HepG2 (cell line): ENCODE data around the gene PARP1. TPM values are rescaled to one million over a fixed set of nuclear protein-coding genes. Genes with fewer than 3 reads are reported as not detected.
A peak's percentile ranks its signal among the peaks of the same experiment; 100 is the strongest.

Experiments used
- ATAC-seq: fragments of 200-7000 bp; cut with Tn5 transposase; 3 replicates; pipeline ENCODE4 v1.9.1; 2020; ENCODE audit warnings: mild to moderate bottlenecking, moderate library complexity
- BruUV-seq: library from RNA; stranded (reverse); fragments of 400-500 nt; replicated peaks from 2 replicates; lab custom pipeline; 2021; lab: Mats Ljungman, UMichigan
- CTCF ChIA-PET: fragments of 300-600 bp; formaldehyde crosslinking; extraction: SDS; loops from one replicate; lab custom pipeline; 2021; ENCODE audit warnings: low total read pairs, inconsistent platforms, low intra/inter-chr PET ratio; lab: Yijun Ruan, JAX
- POLR2A ChIA-PET: fragments of 350-600 bp; sonication (Branson Sonifier 250); formaldehyde crosslinking; loops from one replicate; lab custom pipeline; 2020; ENCODE audit warnings: antibody characterized with exemption, inconsistent platforms; lab: Yijun Ruan, JAX
- DNase-seq: peaks from one replicate; pipeline ENCODE4 v3.0.0-alpha.2; 2015; ENCODE audit warnings: low spot score
- FAIRE-seq: peaks from 3 replicates; lab custom pipeline; 2011; peaks lifted over from hg19 to GRCh38; lab: Jason Lieb, UNC
- H2AFZ ChIP-seq: one replicate; pipeline ENCODE4 v1.6.1; 2011; ENCODE audit warnings: low read length, inconsistent platforms
- H3K27ac ChIP-seq: fragments of 300-600 bp; 3 replicates; pipeline ENCODE4 v1.8.0; 2011; ENCODE audit warnings: mixed run types, mild to moderate bottlenecking, mixed read lengths, low read length, inconsistent platforms; ENCODE audit not compliant: insufficient read depth; ENCODE audit errors: extremely low read length
- H3K27me3 ChIP-seq, 2 experiments: fragments of 200-600 bp in 1 of 2; 2 replicates in 1 of 2; 3 replicates in 1 of 2; pipeline versions ENCODE4 v1.6.0 to v1.8.0; 2011; ENCODE audit warnings: low read length in 2 of 2, mild to moderate bottlenecking in 2 of 2, moderate library complexity in 2 of 2, inconsistent platforms in 1 of 2; ENCODE audit not compliant: insufficient read depth in 2 of 2, control insufficient read depth in 1 of 2
- H3K36me3 ChIP-seq, 2 experiments: fragments of 200-600 bp in 1 of 2; replicated peaks in 1 of 2; 2 replicates in 1 of 2; 3 replicates in 1 of 2; pipeline versions ENCODE4 v1.5.1 to v1.8.0; 2011; ENCODE audit warnings: low read length in 2 of 2, inconsistent platforms in 1 of 2; ENCODE audit not compliant: insufficient read depth in 2 of 2, control insufficient read depth in 1 of 2
- H3K4me1 ChIP-seq: 2 replicates; pipeline ENCODE4 v1.5.1; 2012; ENCODE audit warnings: low read length, inconsistent platforms; ENCODE audit not compliant: insufficient read depth
- H3K4me2 ChIP-seq: 2 replicates; pipeline ENCODE4 v1.6.0; 2011; ENCODE audit warnings: low read depth, low read length, inconsistent platforms
- H3K4me3 ChIP-seq, 3 experiments: fragments of 200-600 bp in 1 of 3; sonication (generic), shearing (Covaris generic) in 1 of 3; replicated peaks in 1 of 3; 2 replicates each; pipeline ENCODE4 v1.5.1; 2011 to 2016; ENCODE audit warnings: low read length in 3 of 3, inconsistent platforms in 2 of 3, low read depth in 2 of 3, mild to moderate bottlenecking in 2 of 3, control low read depth in 1 of 3, mixed read lengths in 1 of 3; ENCODE audit not compliant: insufficient read depth in 1 of 3
- H3K79me2 ChIP-seq: one replicate; pipeline ENCODE4 v1.6.1; 2011; ENCODE audit warnings: low read length, inconsistent platforms; ENCODE audit not compliant: insufficient read depth
- H3K9ac ChIP-seq: 2 replicates; pipeline ENCODE4 v1.6.0; 2011; ENCODE audit warnings: mild to moderate bottlenecking, low read depth, low read length, inconsistent platforms; ENCODE audit not compliant: insufficient read depth
- H3K9me3 ChIP-seq: 2 replicates; pipeline ENCODE4 v1.5.1; 2012; ENCODE audit warnings: mild to moderate bottlenecking, low read length
- H4K20me1 ChIP-seq: 2 replicates; pipeline ENCODE4 v1.6.0; 2011; ENCODE audit warnings: inconsistent platforms, mild to moderate bottlenecking, low read length, moderate library complexity; ENCODE audit not compliant: insufficient read depth
- BHLHE40 ChIP-seq: IDR thresholded peaks from 2 replicates; pipeline ENCODE4 v1.6.1; 2011; ENCODE audit warnings: low read length, improper control_type of control experiment
- FOXP1 ChIP-seq, 2 experiments: fragments of 450-650 bp in 1 of 2; IDR thresholded peaks; 2 replicates each; pipeline ENCODE4 v1.6.1; 2017 to 2018; ENCODE audit warnings: antibody characterized with exemption in 1 of 2
- HIVEP1 ChIP-seq: sonication (generic); formaldehyde crosslinking; IDR thresholded peaks from 2 replicates; pipeline ENCODE4 v1.4.0; 2020; ENCODE audit warnings: mild to moderate bottlenecking, missing genetic modification reagents
- JDP2 ChIP-seq: sonication (generic); formaldehyde crosslinking; IDR thresholded peaks from 2 replicates; pipeline ENCODE4 v1.8.1; 2022; ENCODE audit warnings: missing genetic modification reagents, borderline replicate concordance
- MED8 ChIP-seq: sonication (generic); formaldehyde crosslinking; IDR thresholded peaks from 2 replicates; pipeline ENCODE4 v1.8.1; 2023; ENCODE audit warnings: mild to moderate bottlenecking, missing genetic modification reagents; ENCODE audit not compliant: insufficient replicate concordance
- SRSF1 ChIP-seq: fragments of 200-400 bp; formaldehyde crosslinking; optimal IDR thresholded peaks from 2 replicates; pipeline ENCODE3; 2017; ENCODE audit warnings: mild to moderate bottlenecking, low read depth, low read length, moderate library complexity
- TOPORS ChIP-seq: sonication (generic); formaldehyde crosslinking; IDR thresholded peaks from 2 replicates; pipeline ENCODE4 v1.8.0; 2023; ENCODE audit warnings: mild to moderate bottlenecking, missing genetic modification reagents
- ZBTB38 ChIP-seq: sonication (generic); formaldehyde crosslinking; IDR thresholded peaks from 2 replicates; pipeline ENCODE4 v1.5.1; 2020; ENCODE audit warnings: mild to moderate bottlenecking, missing genetic modification reagents
- ZNF121 ChIP-seq: sonication (generic); formaldehyde crosslinking; IDR thresholded peaks from 2 replicates; pipeline ENCODE4 v1.5.0; 2020; ENCODE audit warnings: mild to moderate bottlenecking, missing genetic modification reagents
- ZNF263 ChIP-seq: sonication (generic); formaldehyde crosslinking; IDR thresholded peaks from 2 replicates; pipeline ENCODE4 v1.4.0; 2020; ENCODE audit warnings: missing genetic modification reagents
- ZNF501 ChIP-seq: sonication (generic); formaldehyde crosslinking; IDR thresholded peaks from 2 replicates; pipeline ENCODE4 v1.5.1; 2020; ENCODE audit warnings: mild to moderate bottlenecking, moderate library complexity, missing genetic modification reagents
- ZNF652 ChIP-seq: IDR thresholded peaks from 2 replicates; pipeline ENCODE4 v1.6.1; 2016; ENCODE audit warnings: low read depth, borderline replicate concordance
- WGBS: methylation state at CpG from one replicate; pipeline ENCODE4 v1.1.6; 2017; ENCODE audit warnings: low lambda C conversion rate; 5-methylcytosine and 5-hydroxymethylcytosine counted together
- in situ Hi-C: cut with HindIII; loops from 2 replicates; pipeline ENCODE4 v1.10.0; 2017; ENCODE audit warnings: low pct_unique_long_range_greater_than_20kb; ENCODE audit not compliant: extremely low pct_ligation_motif_present
- intact Hi-C: fragments of 100-400 bp; cut with micrococcal nuclease; formaldehyde crosslinking; loops from one replicate; pipeline ENCODE4 v1.10.0; 2022; ENCODE audit not compliant: unreplicated experiment
- polyA plus RNA-seq, 8 experiments: library from polyadenylated mRNA; depleted of rRNA in 3 of 8; stranded (reverse) in 7 of 8; unstranded in 1 of 8; fragments of >200 nt; fragmentation: Illumina TruSeq in 4 of 8; extraction: Trizol in 4 of 8; gene quantifications; 2 replicates each; pipeline versions ENCODE4 v1.2.1 to v1.2.3, GENCODE V29; 2011 to 2016; ENCODE audit warnings: low read depth in 4 of 8, missing spikeins in 1 of 8, mixed read lengths in 1 of 8; ENCODE audit not compliant: insufficient read depth in 1 of 8
- total RNA-seq, 5 experiments: library from RNA; depleted of rRNA; stranded (reverse); fragments of >200 nt; fragmentation: Illumina TruSeq; extraction: Trizol; gene quantifications; 2 replicates each; pipeline ENCODE4 v1.2.3, GENCODE V29; 2016; ENCODE audit warnings: low read depth in 1 of 5
- TF ChIP-seq, protein P1 (sequence below): sonication (generic); formaldehyde crosslinking; IDR thresholded peaks from 2 replicates; pipeline ENCODE4 v1.5.1; 2020; ENCODE audit warnings: mild to moderate bottlenecking, moderate library complexity, missing genetic modification reagents
- TF ChIP-seq, protein P2 (sequence below): sonication (generic); formaldehyde crosslinking; IDR thresholded peaks from 2 replicates; pipeline ENCODE4 v1.5.0; 2020; ENCODE audit warnings: mild to moderate bottlenecking, missing genetic modification reagents
- TF ChIP-seq, protein P3 (sequence below): sonication (generic); formaldehyde crosslinking; IDR thresholded peaks from 2 replicates; pipeline ENCODE4 v1.8.1; 2023; ENCODE audit warnings: missing genetic modification reagents, mild to moderate bottlenecking, borderline replicate concordance
- TF ChIP-seq, protein P4 (sequence below): sonication (generic); formaldehyde crosslinking; IDR thresholded peaks from 2 replicates; pipeline ENCODE4 v1.8.0; 2022; ENCODE audit warnings: mild to moderate bottlenecking, missing genetic modification reagents, moderate library complexity

The PARP1 gene
- total and polyA plus RNA-seq, 2 of the 13 experiments (the other 11 are each of a cell fraction or from before 2014, with no cell fraction given), result 50.1 to 85.2 TPM

DNA sequence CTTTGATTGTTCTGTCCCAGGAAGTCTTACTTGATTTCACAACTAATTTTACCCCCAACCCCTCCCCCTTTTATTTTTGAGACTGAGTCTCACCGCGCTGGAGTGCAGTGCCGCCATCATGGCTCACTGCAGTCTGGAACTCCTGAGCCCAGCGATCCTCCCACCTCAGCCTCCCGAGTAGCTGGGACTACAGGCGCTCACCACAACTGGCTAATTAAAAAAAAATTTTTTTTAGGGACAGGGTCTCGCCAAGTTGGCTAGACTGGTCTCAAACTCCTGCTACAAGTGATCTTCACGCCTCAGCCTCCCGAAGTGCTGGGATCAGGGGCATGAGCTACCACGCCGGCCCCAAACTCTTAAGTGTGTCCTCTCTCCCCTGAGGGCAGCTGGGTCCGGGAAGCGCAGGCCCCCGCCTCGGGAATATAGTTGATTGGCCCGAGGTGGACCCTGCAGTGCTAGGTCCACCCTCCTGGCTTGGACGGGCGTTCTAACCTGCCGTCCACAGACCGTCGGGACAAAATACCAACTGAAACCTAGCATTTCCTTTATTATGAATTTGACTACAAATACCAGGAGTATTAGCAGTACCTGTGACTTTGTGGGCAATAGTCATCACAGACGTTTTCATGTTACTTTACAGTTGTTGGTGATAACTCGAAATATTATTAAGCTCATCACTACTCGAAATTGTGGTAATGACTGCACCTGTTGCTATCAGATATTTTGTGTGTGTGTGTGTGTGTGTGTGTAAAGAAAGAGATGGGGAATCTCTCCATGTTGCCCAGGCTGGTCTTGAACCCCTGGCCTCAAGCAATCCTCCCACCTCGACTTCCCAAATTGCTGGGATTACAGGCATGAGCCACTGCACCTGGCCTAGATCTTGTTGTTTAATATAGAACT, 642 bp upstream of the PARP1 start:
- Histone ChIP-seq H3K4me3 (peak overlapping the region; percentile 38 to 92 (median 84); a peak in 5 of 6 replicates), H3K27me3 (no peaks in the 10 kb centered on the region; a peak in 1 of 5 replicates), H3K36me3 (no peaks in the 10 kb centered on the region), H3K79me2 (peaks cover 39% of the 10 kb centered on the region), H2AFZ (no peak overlapping the region), H3K4me2 (peak overlapping the region; percentile 86), H4K20me1 (peaks cover 10% of the 10 kb centered on the region), H3K9me3 (no peaks in the 10 kb centered on the region), H3K4me1 (peaks cover 38% of the 10 kb centered on the region), H3K27ac (no peak overlapping the region), H3K9ac (no peak overlapping the region)
- intact Hi-C loops, result no loop called here
- in situ Hi-C loops, result no loop called here
- WGBS, result 69% methylated on average over 25 of the region's 25 CpGs
- ATAC-seq (no peak), DNase-seq (no peak), FAIRE-seq (no peak)
- TF ChIP-seq ZNF121 (CRISPR knock-in tag) (0 out of 2 replicates have a peak, but pooled peaks have one; percentile 0), ZNF652 (no peak), MED8 (peak; percentile 49), TOPORS (no peak), BHLHE40 (no peak), ZNF263 (CRISPR knock-in tag) (no peak), SRSF1 (peak; percentile 17), FOXP1 (IDR thresholded peaks at IDR 0.05) (no peak), FOXP1 (CRISPR knock-in tag; IDR thresholded peaks at IDR 0.05) (no peak), ZNF501 (CRISPR knock-in tag) (peak; percentile 24; the same call in 1 of the 2 replicates), JDP2 (CRISPR knock-in tag) (no peak), HIVEP1 (CRISPR knock-in tag) (0 out of 2 replicates have a peak, but pooled peaks have one; percentile 0), ZBTB38 (CRISPR knock-in tag) (0 out of 2 replicates have a peak, but pooled peaks have one; percentile 5)
- TF ChIP-seq, protein P1, sequence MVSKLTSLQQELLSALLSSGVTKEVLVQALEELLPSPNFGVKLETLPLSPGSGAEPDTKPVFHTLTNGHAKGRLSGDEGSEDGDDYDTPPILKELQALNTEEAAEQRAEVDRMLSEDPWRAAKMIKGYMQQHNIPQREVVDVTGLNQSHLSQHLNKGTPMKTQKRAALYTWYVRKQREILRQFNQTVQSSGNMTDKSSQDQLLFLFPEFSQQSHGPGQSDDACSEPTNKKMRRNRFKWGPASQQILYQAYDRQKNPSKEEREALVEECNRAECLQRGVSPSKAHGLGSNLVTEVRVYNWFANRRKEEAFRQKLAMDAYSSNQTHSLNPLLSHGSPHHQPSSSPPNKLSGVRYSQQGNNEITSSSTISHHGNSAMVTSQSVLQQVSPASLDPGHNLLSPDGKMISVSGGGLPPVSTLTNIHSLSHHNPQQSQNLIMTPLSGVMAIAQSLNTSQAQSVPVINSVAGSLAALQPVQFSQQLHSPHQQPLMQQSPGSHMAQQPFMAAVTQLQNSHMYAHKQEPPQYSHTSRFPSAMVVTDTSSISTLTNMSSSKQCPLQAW (CRISPR knock-in tag), result 0 out of 2 replicates have a peak, but pooled peaks have one; percentile 27
- TF ChIP-seq, protein P2, sequence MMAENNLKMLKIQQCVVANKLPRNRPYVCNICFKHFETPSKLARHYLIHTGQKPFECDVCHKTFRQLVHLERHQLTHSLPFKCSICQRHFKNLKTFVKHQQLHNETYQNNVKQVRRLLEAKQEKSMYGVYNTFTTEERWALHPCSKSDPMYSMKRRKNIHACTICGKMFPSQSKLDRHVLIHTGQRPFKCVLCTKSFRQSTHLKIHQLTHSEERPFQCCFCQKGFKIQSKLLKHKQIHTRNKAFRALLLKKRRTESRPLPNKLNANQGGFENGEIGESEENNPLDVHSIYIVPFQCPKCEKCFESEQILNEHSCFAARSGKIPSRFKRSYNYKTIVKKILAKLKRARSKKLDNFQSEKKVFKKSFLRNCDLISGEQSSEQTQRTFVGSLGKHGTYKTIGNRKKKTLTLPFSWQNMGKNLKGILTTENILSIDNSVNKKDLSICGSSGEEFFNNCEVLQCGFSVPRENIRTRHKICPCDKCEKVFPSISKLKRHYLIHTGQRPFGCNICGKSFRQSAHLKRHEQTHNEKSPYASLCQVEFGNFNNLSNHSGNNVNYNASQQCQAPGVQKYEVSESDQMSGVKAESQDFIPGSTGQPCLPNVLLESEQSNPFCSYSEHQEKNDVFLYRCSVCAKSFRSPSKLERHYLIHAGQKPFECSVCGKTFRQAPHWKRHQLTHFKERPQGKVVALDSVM (CRISPR knock-in tag), result peak; percentile 74; the same call in 1 of the 2 replicates
- TF ChIP-seq, protein P3, sequence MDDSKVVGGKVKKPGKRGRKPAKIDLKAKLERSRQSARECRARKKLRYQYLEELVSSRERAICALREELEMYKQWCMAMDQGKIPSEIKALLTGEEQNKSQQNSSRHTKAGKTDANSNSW (CRISPR knock-in tag), result no peak
- TF ChIP-seq, protein P4, sequence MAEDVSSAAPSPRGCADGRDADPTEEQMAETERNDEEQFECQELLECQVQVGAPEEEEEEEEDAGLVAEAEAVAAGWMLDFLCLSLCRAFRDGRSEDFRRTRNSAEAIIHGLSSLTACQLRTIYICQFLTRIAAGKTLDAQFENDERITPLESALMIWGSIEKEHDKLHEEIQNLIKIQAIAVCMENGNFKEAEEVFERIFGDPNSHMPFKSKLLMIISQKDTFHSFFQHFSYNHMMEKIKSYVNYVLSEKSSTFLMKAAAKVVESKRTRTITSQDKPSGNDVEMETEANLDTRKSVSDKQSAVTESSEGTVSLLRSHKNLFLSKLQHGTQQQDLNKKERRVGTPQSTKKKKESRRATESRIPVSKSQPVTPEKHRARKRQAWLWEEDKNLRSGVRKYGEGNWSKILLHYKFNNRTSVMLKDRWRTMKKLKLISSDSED (CRISPR knock-in tag), result no peak
- CTCF ChIA-PET, result no interaction called here
- no TSS peak for BruUV-seq
- POLR2A ChIA-PET, result interaction anchor here (0.9 to 1.8 kb wide), 2 partner anchors 9 to 346 kb away, joined by 3 to 6 read pairs; partner anchors contain the start of gene H3-3A
